A549 (cell line): ENCODE measurements around the gene EFHC2. TPM values are rescaled to one million over a fixed set of nuclear protein-coding genes. Genes with fewer than 3 reads are reported as not detected.

ENCODE experiments used
- ATAC-seq, 2 experiments: fragments of 200-7000 bp in 1 of 2; fragments of >200 bp in 1 of 2; cut with Nextera tagmentation in 1 of 2; cut with Tn5 transposase in 1 of 2; 3 replicates each; pipeline versions ENCODE4 v1.8.0 to v1.9.1; 2018 to 2020; ENCODE audit warnings: mild to moderate bottlenecking in 1 of 2, moderate library complexity in 1 of 2
- CTCF ChIA-PET: fragments of 300-600 bp; sonication (Branson Sonifier 250); formaldehyde crosslinking; extraction: SDS; loops from one replicate; lab custom pipeline; 2021; ENCODE audit warnings: antibody characterized with exemption, inconsistent platforms; lab: Yijun Ruan, JAX
- POLR2A ChIA-PET: fragments of 350-600 bp; formaldehyde crosslinking; extraction: SDS; loops from one replicate; lab custom pipeline; 2021; ENCODE audit warnings: antibody characterized with exemption, inconsistent platforms; lab: Yijun Ruan, JAX
- DNase-seq, 2 experiments: peaks; one replicate each; pipeline versions ENCODE4 v3.0.0 to v3.0.0-alpha.2; 2011 to 2016; ENCODE audit warnings: low read depth in 1 of 2, low spot score in 1 of 2
- FAIRE-seq: peaks from 2 replicates; lab custom pipeline; 2011; peaks lifted over from hg19 to GRCh38; lab: Jason Lieb, UNC
- H3K27ac ChIP-seq, 2 experiments: fragments of >200 bp; sonication (Bioruptor Twin); formaldehyde crosslinking; 3 replicates each; pipeline ENCODE4 v1.5.1; 2016 to 2017
- H3K4me1 ChIP-seq: fragments of >200 bp; sonication (Bioruptor Twin); formaldehyde crosslinking; 3 replicates; pipeline ENCODE4 v1.6.1; 2016
- H3K4me2 ChIP-seq: fragments of >200 bp; sonication (Bioruptor Twin); formaldehyde crosslinking; 3 replicates; pipeline ENCODE4 v1.6.1; 2016
- H3K4me3 ChIP-seq: fragments of >200 bp; sonication (Bioruptor Twin); formaldehyde crosslinking; 3 replicates; pipeline ENCODE4 v1.5.1; 2016
- H3K9me3 ChIP-seq: fragments of >200 bp; sonication (Bioruptor Twin); formaldehyde crosslinking; 3 replicates; pipeline ENCODE4 v1.6.1; 2016
- CHD2 ChIP-seq: fragments of 150-350 bp; IDR thresholded peaks from 2 replicates; pipeline ENCODE4 v1.6.1; 2014; ENCODE audit warnings: low read length; ENCODE audit not compliant: partially characterized antibody
- EHMT2 ChIP-seq: fragments of 200-600 bp; sonication (generic); IDR thresholded peaks from 2 replicates; pipeline ENCODE4 v1.6.1; 2016; ENCODE audit warnings: antibody characterized with exemption, low read depth, mild to moderate bottlenecking, moderate library complexity
- FOSB ChIP-seq: fragments of 250-450 bp; sonication (Bioruptor Pico); IDR thresholded peaks from 2 replicates; pipeline ENCODE4 v1.5.0; 2020; ENCODE audit warnings: mild to moderate bottlenecking, moderate library complexity
- FOXS1 ChIP-seq: fragments of 250-450 bp; sonication (Bioruptor Pico); IDR thresholded peaks from 2 replicates; pipeline ENCODE4 v1.5.0; 2020; ENCODE audit warnings: mild to moderate bottlenecking, moderate library complexity
- HDAC2 ChIP-seq: fragments of 200-600 bp; sonication (generic); IDR thresholded peaks from 2 replicates; pipeline ENCODE4 v1.6.1; 2016
- HOXB13 ChIP-seq: fragments of 250-450 bp; sonication (Bioruptor Pico); IDR thresholded peaks from 2 replicates; pipeline ENCODE4 v1.5.0; 2020; ENCODE audit warnings: low read depth, mild to moderate bottlenecking, moderate library complexity
- KDM1A ChIP-seq: fragments of 200-600 bp; sonication (generic); IDR thresholded peaks from 2 replicates; pipeline ENCODE4 v1.6.1; 2016; ENCODE audit warnings: low read depth, mild to moderate bottlenecking
- KDM5A ChIP-seq: fragments of 200-600 bp; sonication (generic); IDR thresholded peaks from 2 replicates; pipeline ENCODE4 v1.6.1; 2016; ENCODE audit warnings: antibody characterized with exemption, mild to moderate bottlenecking
- MAFK ChIP-seq: fragments of 450-650 bp; IDR thresholded peaks from 2 replicates; pipeline ENCODE4 v1.6.1; 2014; ENCODE audit not compliant: partially characterized antibody
- MAZ ChIP-seq: fragments of 150-350 bp; IDR thresholded peaks from 2 replicates; pipeline ENCODE4 v1.6.1; 2014; ENCODE audit warnings: antibody characterized with exemption, low read depth, low read length, borderline replicate concordance
- NFE2L2 ChIP-seq: fragments of 150-350 bp; conservative IDR thresholded peaks from 2 replicates; pipeline ENCODE4 v1.6.1; 2014; ENCODE audit warnings: low read length
- PHF8 ChIP-seq: fragments of 200-600 bp; sonication (generic); IDR thresholded peaks from 2 replicates; pipeline ENCODE4 v1.6.1; 2016; ENCODE audit warnings: low read depth, mild to moderate bottlenecking, antibody characterized with exemption, moderate library complexity, borderline replicate concordance
- RARB ChIP-seq: fragments of 250-450 bp; sonication (Bioruptor Pico); IDR thresholded peaks from 2 replicates; pipeline ENCODE4 v1.8.0; 2021; ENCODE audit warnings: mild to moderate bottlenecking, moderate library complexity
- RFX5 ChIP-seq: fragments of 450-650 bp; IDR thresholded peaks from 2 replicates; pipeline ENCODE4 v1.7.1; 2014; ENCODE audit warnings: antibody characterized with exemption, mild to moderate bottlenecking, moderate library complexity
- RNF2 ChIP-seq: fragments of 200-600 bp; sonication (generic); IDR thresholded peaks from 2 replicates; pipeline ENCODE4 v1.6.1; 2016; ENCODE audit warnings: low read depth, mild to moderate bottlenecking, antibody characterized with exemption, moderate library complexity, borderline replicate concordance
- ZC3H11A ChIP-seq: fragments of 450-650 bp; IDR thresholded peaks from 2 replicates; pipeline ENCODE4 v1.6.1; 2014; ENCODE audit warnings: antibody characterized with exemption, mild to moderate bottlenecking
- ZFP36 ChIP-seq: fragments of 450-650 bp; IDR thresholded peaks from 2 replicates; pipeline ENCODE4 v1.6.1; 2014; ENCODE audit warnings: borderline replicate concordance; ENCODE audit not compliant: partially characterized antibody
- WGBS: methylation state at CpG from one replicate; pipeline ENCODE4 v1.1.6; 2017; ENCODE audit errors: missing lambda C conversion rate; 5-methylcytosine and 5-hydroxymethylcytosine counted together
- polyA plus RNA-seq, 4 experiments: library from polyadenylated mRNA; depleted of rRNA in 3 of 4; stranded (reverse); fragments of >200 nt; fragmentation: RNase III in 1 of 4; extraction: RNeasy Plus Mini Kit Qiagen cat#74134 plus additional on column Dnase treatment in 1 of 4; gene quantifications; 2 replicates in 3 of 4; 3 replicates in 1 of 4; pipeline ENCODE4 v1.2.3, GENCODE V29; 2011 to 2017
- TF ChIP-seq, protein P1 (sequence below): IDR thresholded peaks from 2 replicates; pipeline ENCODE4 v1.6.1; 2012
- TF ChIP-seq, protein P2 (sequence below): fragments of 250-450 bp; sonication (Bioruptor Pico); IDR thresholded peaks from 2 replicates; pipeline ENCODE4 v1.5.0; 2021; ENCODE audit warnings: mild to moderate bottlenecking, moderate library complexity, borderline replicate concordance
- TF ChIP-seq, protein P3 (sequence below): fragments of 450-650 bp; IDR thresholded peaks from 2 replicates; pipeline ENCODE4 v1.6.1; 2014; ENCODE audit warnings: antibody characterized with exemption
- TF ChIP-seq, protein P4 (sequence below): fragments of 150-350 bp; IDR thresholded peaks from 2 replicates; pipeline ENCODE4 v1.6.1; 2014; ENCODE audit warnings: low read depth, mild to moderate bottlenecking, low read length
- TF ChIP-seq, protein P5 (sequence below): fragments of 250-450 bp; sonication (Bioruptor Pico); IDR thresholded peaks from 2 replicates; pipeline ENCODE4 v1.5.0; 2020; ENCODE audit warnings: low read depth, mild to moderate bottlenecking, moderate library complexity
- TF ChIP-seq, protein P6 (sequence below): IDR thresholded peaks from 2 replicates; pipeline ENCODE4 v1.6.1; 2012; ENCODE audit warnings: low read depth, borderline replicate concordance
- TF ChIP-seq, protein P7 (sequence below): fragments of >200 bp; sonication (Bioruptor Twin); formaldehyde crosslinking; IDR thresholded peaks from 3 replicates; pipeline ENCODE4 v1.5.1; 2016
- TF ChIP-seq, protein P8 (sequence below): fragments of >200 bp; sonication (Bioruptor Twin); formaldehyde crosslinking; IDR thresholded peaks from 2 replicates; pipeline ENCODE4 v1.6.1; 2016

EFHC2 gene
- polyA plus RNA-seq, 2 of the 4 experiments (the other 2 are of a cell fraction): 0.48 to 0.80 TPM

DNA sequence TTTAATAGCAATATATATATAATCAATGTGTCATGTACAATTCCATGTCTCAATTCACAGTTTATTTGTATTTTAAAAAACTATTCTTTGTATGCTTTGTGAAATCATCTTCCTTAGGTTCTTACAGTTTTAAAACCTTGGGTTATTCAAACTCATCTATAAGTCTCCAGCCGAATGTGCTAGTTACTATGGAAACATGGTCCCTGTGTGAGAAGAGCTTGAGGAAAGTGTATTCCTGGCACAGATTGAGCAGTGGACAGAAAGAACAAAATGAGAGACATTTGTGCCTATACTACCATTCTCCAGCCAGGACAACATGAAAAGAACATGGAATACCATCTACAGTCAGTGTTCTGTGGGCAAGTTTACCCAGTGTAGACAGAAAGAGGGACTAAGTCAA lies 103.4 kb downstream of the EFHC2 start:
- ChIA-PET POLR2A (no interaction called here), CTCF (interaction anchor here (0.7 kb wide), 1 partner anchor 282 kb away, joined by 3 read pairs; no protein-coding TSS in a partner anchor)
- WGBS: 36% methylated on average over 1 of the region's 1 CpG
- DNase-seq (no peak), ATAC-seq (no peak), FAIRE-seq (peak; percentile 83)
- H3K4me1 ChIP-seq: no peaks in the 10 kb centered on the region
- TF ChIP-seq, protein P1, sequence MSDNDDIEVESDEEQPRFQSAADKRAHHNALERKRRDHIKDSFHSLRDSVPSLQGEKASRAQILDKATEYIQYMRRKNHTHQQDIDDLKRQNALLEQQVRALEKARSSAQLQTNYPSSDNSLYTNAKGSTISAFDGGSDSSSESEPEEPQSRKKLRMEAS: no peak
- TF ChIP-seq, protein P2, sequence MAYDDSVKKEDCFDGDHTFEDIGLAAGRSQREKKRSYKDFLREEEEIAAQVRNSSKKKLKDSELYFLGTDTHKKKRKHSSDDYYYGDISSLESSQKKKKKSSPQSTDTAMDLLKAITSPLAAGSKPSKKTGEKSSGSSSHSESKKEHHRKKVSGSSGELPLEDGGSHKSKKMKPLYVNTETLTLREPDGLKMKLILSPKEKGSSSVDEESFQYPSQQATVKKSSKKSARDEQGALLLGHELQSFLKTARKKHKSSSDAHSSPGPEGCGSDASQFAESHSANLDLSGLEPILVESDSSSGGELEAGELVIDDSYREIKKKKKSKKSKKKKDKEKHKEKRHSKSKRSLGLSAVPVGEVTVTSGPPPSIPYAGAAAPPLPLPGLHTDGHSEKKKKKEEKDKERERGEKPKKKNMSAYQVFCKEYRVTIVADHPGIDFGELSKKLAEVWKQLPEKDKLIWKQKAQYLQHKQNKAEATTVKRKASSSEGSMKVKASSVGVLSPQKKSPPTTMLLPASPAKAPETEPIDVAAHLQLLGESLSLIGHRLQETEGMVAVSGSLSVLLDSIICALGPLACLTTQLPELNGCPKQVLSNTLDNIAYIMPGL (CRISPR knock-in tag): no peak
- TF ChIP-seq MAZ: no peak
- TF ChIP-seq, protein P3, sequence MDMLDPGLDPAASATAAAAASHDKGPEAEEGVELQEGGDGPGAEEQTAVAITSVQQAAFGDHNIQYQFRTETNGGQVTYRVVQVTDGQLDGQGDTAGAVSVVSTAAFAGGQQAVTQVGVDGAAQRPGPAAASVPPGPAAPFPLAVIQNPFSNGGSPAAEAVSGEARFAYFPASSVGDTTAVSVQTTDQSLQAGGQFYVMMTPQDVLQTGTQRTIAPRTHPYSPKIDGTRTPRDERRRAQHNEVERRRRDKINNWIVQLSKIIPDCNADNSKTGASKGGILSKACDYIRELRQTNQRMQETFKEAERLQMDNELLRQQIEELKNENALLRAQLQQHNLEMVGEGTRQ: no peak
- TF ChIP-seq MAFK: no peak
- TF ChIP-seq, protein P4, sequence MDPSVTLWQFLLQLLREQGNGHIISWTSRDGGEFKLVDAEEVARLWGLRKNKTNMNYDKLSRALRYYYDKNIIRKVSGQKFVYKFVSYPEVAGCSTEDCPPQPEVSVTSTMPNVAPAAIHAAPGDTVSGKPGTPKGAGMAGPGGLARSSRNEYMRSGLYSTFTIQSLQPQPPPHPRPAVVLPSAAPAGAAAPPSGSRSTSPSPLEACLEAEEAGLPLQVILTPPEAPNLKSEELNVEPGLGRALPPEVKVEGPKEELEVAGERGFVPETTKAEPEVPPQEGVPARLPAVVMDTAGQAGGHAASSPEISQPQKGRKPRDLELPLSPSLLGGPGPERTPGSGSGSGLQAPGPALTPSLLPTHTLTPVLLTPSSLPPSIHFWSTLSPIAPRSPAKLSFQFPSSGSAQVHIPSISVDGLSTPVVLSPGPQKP: no peak
- no peak for TF ChIP-seq ZC3H11A
- no peak for TF ChIP-seq RNF2
- TF ChIP-seq ZFP36: no peak
- TF ChIP-seq, protein P5, sequence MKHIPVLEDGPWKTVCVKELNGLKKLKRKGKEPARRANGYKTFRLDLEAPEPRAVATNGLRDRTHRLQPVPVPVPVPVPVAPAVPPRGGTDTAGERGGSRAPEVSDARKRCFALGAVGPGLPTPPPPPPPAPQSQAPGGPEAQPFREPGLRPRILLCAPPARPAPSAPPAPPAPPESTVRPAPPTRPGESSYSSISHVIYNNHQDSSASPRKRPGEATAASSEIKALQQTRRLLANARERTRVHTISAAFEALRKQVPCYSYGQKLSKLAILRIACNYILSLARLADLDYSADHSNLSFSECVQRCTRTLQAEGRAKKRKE (CRISPR knock-in tag): no peak
- H3K4me3 ChIP-seq: no peak overlapping the region
- H3K4me2 ChIP-seq: no peak overlapping the region
- H3K27ac ChIP-seq: no peak overlapping the region
- H3K9me3 ChIP-seq: no peaks in the 10 kb centered on the region

DNA sequence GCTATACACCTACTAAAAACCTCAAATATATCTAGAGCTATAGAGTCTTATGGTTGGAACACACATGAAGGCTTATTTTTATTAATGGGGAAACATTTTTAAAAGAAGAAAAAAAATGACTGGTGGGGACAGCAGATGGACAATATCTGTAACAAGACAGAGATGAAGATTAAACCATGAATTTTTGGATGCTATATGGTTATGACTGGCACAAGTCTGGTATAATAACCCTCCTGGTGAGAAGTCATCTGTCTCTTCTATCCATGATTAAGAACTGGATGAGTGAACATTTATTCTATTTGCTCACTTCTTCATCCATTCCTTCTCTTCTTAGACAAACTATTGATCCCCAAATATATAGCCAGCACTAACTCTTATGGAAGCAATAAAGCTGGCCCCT lies 104.4 kb downstream of the EFHC2 start:
- no peak overlapping the region for H3K4me2 ChIP-seq
- FAIRE-seq: no peak
- CTCF ChIA-PET: no interaction called here
- H3K4me3 ChIP-seq: no peak overlapping the region
- POLR2A ChIA-PET: no interaction called here
- H3K4me1 ChIP-seq: no peaks in the 10 kb centered on the region
- H3K27ac ChIP-seq: no peak overlapping the region
- no peak for ATAC-seq
- H3K9me3 ChIP-seq: no peaks in the 10 kb centered on the region
- TF ChIP-seq PHF8 (no peak), RARB (CRISPR knock-in tag) (no peak), KDM5A (no peak), KDM1A (no peak), RNF2 (no peak), CHD2 (no peak), FOXS1 (CRISPR knock-in tag) (no peak), NFE2L2 (no peak), HDAC2 (no peak), ZFP36 (no peak), HOXB13 (no peak), FOSB (CRISPR knock-in tag) (no peak), RFX5 (no peak), EHMT2 (no peak)
- TF ChIP-seq, protein P6, sequence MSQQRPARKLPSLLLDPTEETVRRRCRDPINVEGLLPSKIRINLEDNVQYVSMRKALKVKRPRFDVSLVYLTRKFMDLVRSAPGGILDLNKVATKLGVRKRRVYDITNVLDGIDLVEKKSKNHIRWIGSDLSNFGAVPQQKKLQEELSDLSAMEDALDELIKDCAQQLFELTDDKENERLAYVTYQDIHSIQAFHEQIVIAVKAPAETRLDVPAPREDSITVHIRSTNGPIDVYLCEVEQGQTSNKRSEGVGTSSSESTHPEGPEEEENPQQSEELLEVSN: no peak
- TF ChIP-seq, protein P7, sequence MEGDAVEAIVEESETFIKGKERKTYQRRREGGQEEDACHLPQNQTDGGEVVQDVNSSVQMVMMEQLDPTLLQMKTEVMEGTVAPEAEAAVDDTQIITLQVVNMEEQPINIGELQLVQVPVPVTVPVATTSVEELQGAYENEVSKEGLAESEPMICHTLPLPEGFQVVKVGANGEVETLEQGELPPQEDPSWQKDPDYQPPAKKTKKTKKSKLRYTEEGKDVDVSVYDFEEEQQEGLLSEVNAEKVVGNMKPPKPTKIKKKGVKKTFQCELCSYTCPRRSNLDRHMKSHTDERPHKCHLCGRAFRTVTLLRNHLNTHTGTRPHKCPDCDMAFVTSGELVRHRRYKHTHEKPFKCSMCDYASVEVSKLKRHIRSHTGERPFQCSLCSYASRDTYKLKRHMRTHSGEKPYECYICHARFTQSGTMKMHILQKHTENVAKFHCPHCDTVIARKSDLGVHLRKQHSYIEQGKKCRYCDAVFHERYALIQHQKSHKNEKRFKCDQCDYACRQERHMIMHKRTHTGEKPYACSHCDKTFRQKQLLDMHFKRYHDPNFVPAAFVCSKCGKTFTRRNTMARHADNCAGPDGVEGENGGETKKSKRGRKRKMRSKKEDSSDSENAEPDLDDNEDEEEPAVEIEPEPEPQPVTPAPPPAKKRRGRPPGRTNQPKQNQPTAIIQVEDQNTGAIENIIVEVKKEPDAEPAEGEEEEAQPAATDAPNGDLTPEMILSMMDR: no peak
- TF ChIP-seq, protein P3: no peak
- TF ChIP-seq, protein P8, sequence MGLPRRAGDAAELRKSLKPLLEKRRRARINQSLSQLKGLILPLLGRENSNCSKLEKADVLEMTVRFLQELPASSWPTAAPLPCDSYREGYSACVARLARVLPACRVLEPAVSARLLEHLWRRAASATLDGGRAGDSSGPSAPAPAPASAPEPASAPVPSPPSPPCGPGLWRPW: no peak
- no peak for DNase-seq
